22Rv1 (cell line): Measurements from ENCODE around the gene MARCO.

Source experiments
- H3K27ac ChIP-seq: fragments of 450-650 bp; 2 replicates; pipeline ENCODE4 v1.5.1; 2017
- CTCF ChIP-seq: fragments of 450-650 bp; IDR thresholded peaks from 2 replicates; pipeline ENCODE4 v1.5.1; 2017; ENCODE audit warnings: mild to moderate bottlenecking
- ZFX ChIP-seq: fragments of 450-650 bp; IDR thresholded peaks from 2 replicates; pipeline ENCODE4 v1.6.1; 2017; ENCODE audit warnings: antibody characterized with exemption, borderline replicate concordance

MARCO gene

GRCh38 chr2:119005051-119005450 lies 63.1 kb downstream of the MARCO start:
- TF ChIP-seq ZFX (no peak), CTCF (no peak)
- no peak overlapping the region for H3K27ac ChIP-seq

GRCh38 chr2:119005555-119005954 lies 63.6 kb downstream of the MARCO start:
- H3K27ac ChIP-seq, result no peak overlapping the region

GRCh38 chr2:119006441-119006840 lies 64.4 kb downstream of the MARCO start:
- H3K27ac ChIP-seq, result no peak overlapping the region
- TF ChIP-seq CTCF, result no peak

More at GRCh38 chr2:119005555-119005954, 63.6 kb downstream of the MARCO start:
- no peak for TF ChIP-seq CTCF
- TF ChIP-seq ZFX, result no peak

GRCh38 chr2:119008108-119008507 lies 66.1 kb downstream of the MARCO start:
- TF ChIP-seq CTCF, result no peak
- no peak for TF ChIP-seq ZFX

GRCh38 chr2:119009110-119009509 lies 67.1 kb downstream of the MARCO start:
- H3K27ac ChIP-seq, result no peak overlapping the region
- TF ChIP-seq CTCF (no peak), ZFX (no peak)

More at GRCh38 chr2:119008108-119008507, 66.1 kb downstream of the MARCO start:
- H3K27ac ChIP-seq, result no peak overlapping the region

- no peak for TF ChIP-seq CTCF
- no peak for TF ChIP-seq ZFX
- no peak overlapping the region for H3K27ac ChIP-seq
Measured at GRCh38 chr2:119010336-119010735, 68.3 kb downstream of the MARCO start.

- TF ChIP-seq ZFX (no peak), CTCF (peak; percentile 54)
- no peak overlapping the region for H3K27ac ChIP-seq
Measured at GRCh38 chr2:119011162-119011909, 69.3 kb downstream of the MARCO start.
